Fibroblast of mammary gland (primary cell): ENCODE data around the gene GRAPL.
"Not testable (repeated sequence)": the region's sequence is repeated elsewhere in the genome, so short reads cannot be mapped to it uniquely, and the experiment has no call there.

ENCODE experiments used
- DNase-seq: peaks from one replicate; pipeline ENCODE4 v3.0.0-alpha.2; 2010; ENCODE audit warnings: low read depth
- H3K4me3 ChIP-seq: 2 replicates; pipeline ENCODE4 v1.5.1; 2011; ENCODE audit warnings: low read depth, mild to moderate bottlenecking, low read length, moderate library complexity; ENCODE audit not compliant: control insufficient read depth

The GRAPL gene

GRCh38 chr17:19127148-19127980, at the start of gene GRAPL:
Gene GRAPL (plus strand): TSS chr17:19127589. CDS start chr17:19127620, 31 bp downstream.
- H3K4me3 ChIP-seq, DNase-seq: not testable (repeated sequence)

- not testable (repeated sequence) for DNase-seq, H3K4me3 ChIP-seq
Measured at GRCh38 chr17:19088804-19089685, 38.3 kb upstream of the GRAPL start.

- DNase-seq, H3K4me3 ChIP-seq: not testable (repeated sequence)
Measured at GRCh38 chr17:19090058-19090772, 37.2 kb upstream of the GRAPL start.

GRCh38 chr17:19092737-19093683, 34.4 kb upstream of the GRAPL start:
- not testable (repeated sequence) for DNase-seq, H3K4me3 ChIP-seq

GRCh38 chr17:19093684-19094438, 33.5 kb upstream of the GRAPL start:
- not testable (repeated sequence) for H3K4me3 ChIP-seq, DNase-seq

DNA sequence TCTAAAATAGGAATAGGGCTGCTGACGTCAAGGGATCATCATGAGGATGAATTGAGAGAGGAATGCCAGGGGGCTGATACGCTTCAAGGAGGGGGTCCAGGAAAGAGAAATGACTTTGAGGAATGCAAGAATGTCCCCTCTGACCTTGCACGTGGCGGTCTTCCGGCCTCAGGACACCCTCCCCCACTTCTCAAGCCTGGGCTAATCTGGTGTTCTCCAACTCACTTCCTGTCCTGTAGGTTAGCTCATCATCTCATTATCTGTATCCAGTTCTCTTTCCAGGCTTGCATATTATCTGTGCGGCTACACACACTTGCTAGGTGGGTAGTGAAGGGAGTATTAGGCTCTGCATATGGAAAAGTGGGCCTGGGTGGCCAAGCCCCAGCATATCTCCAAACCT, 18.9 kb upstream of the GRAPL start:
- DNase-seq, H3K4me3 ChIP-seq: not testable (repeated sequence)

DNA sequence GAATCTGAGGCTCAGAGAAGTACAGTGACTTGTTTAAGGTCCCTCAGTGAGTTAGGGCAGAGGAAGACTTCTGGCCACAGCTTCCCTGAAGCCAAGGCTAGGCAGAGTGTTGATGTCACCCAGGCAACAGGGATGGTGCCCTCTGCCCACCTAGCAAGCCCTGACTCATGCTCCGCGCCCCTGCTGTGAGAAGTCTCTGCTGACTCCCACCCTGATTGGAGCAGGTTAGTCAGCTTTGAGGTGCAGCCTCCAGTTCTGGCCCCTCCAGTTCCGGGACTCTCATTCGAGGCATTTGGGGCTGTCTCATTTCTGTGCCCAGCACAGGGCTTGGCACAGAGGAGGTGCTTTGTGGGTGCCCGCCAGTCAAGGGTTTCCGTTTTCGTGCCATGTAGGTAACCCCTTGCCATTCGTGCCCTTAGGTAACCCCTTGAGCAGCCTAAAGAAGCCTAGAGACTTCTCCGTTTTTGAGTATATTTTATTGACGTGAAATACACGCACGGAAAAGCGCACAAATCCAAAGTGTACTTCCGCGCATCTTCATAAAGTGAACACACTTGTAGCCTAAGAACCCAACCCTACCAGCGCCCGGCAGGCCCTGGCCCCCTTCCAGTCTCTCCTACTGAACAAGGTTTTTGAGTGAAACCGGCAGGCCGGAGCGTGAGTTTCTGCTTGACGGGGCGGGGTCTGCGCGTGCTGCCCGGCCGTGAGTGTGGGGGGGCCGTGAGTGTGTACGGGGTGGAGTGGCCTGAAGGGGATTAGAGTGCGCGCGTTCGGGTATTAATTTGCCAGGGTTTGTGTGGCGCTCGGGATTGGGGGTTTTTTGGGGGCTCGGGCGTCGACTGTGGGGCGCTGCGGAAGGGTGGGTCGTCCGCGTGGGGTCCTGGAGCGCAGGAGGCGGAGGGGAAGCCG, 16.9 kb upstream of the GRAPL start:
- not testable (repeated sequence) for H3K4me3 ChIP-seq, DNase-seq

GRCh38 chr17:19111111-19111711, 16.2 kb upstream of the GRAPL start:
- H3K4me3 ChIP-seq: peak overlapping the region; percentile 35
- not testable (repeated sequence) for DNase-seq

GRCh38 chr17:19111801-19112458, 15.5 kb upstream of the GRAPL start:
- DNase-seq, H3K4me3 ChIP-seq: not testable (repeated sequence)

DNA sequence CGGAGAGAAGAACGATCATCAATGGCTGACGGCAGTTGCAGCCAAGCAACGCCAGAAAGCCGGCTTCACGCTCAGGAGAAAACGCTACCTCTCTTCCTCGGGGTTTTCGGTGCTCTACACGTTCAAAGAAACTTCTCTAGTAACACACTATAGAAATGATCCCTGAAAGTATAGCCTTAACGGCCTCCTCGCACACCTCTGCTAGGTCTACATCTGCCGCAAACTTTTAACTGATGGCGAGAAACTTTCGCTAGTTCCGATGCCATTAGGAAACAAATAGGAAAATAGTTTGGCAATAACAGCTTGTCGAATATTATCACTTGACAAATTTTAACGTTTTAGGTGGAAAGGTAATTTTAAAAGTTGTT, 14.9 kb upstream of the GRAPL start:
- H3K4me3 ChIP-seq, DNase-seq: not testable (repeated sequence)

DNA sequence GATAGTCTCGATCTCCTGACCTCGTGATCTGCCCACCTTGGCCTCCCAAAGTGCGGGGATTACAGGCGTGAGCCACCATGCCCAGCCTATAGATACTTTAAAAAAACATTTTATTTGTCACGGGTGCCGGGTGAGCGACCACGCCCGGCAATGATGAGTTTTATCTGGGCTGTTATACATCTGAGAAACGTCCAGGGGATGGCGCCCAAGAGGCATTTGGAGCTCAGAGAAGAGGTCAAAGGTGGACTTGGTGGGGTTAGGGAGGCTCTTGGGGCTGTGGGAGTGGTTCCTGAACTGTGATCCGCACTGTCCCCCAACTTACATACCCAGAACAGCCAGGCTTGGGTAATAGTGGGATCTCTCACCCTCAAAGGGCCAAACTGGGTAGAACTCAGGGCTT, 8.7 kb upstream of the GRAPL start:
- not testable (repeated sequence) for H3K4me3 ChIP-seq, DNase-seq

DNA sequence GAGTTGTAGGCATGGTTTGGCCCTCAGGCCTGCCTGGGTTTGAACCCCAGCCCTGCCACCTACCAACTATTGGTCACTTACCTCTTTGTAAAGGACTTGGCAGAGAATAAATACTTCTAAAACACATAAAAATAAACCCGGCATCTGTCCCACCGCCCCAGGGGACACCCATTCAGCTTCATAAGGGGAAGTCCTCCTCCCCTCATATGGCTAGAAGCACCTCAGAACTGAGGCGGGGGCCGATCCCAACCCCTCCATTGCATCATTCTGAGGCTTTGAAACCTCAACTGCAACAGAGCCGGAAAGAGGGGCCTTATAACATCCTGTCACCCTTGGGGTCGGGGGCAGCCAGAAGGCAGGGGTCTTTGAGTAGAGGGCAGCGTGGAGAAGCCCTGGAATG, 2.1 kb upstream of the GRAPL start:
- not testable (repeated sequence) for H3K4me3 ChIP-seq, DNase-seq

DNA sequence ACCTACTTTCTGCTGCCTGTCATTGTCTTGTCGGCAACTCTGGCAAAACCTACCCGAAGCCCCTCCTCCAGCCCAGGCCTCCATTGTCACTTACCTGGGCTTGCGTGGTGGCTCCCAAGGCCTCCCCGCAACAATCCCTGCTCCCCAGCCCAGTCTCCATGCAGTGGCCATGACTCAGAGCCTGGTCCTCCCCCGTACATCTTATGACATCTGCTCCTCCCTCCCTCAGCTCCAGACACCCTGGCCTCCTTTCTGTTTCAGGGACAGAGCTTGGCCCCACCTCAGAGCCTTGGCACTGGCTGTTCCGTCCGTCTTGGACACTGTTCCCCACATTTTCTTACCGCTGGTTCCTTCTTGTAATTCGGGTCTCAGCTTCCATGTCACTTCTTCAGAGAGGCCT, 2.1 kb downstream of the GRAPL start:
- not testable (repeated sequence) for DNase-seq, H3K4me3 ChIP-seq

DNA sequence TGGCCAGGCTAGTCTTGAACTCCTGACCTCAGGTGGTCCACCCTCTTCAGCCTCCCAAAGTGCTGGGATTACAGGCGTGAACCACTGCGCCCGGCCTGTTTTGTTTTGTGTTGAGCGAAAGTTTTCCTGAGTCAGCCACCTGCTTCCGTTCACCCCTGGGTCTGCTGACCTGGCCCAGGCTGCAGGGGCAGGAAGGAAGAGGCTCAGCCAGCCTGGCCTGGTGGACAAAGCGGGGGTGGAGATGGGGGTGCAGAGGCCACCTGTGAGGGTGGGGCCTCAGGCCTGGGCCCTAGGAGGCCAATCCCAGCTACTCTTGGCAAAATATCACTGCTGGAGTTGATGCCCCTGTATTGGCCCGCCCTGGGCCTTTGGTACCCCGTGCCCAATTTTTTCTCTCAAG, 3.7 kb downstream of the GRAPL start:
- not testable (repeated sequence) for H3K4me3 ChIP-seq, DNase-seq

GRCh38 chr17:19131772-19132171, 4.4 kb downstream of the GRAPL start:
- not testable (repeated sequence) for DNase-seq, H3K4me3 ChIP-seq
